HepG2 (cell line): ENCODE data around the gene FANCE. TPM values are rescaled to one million over a fixed set of nuclear protein-coding genes. Genes with fewer than 3 reads are reported as not detected.

Experiments
- AHR ChIP-seq: IDR thresholded peaks from 2 replicates; pipeline ENCODE4 v1.6.1; 2018; ENCODE audit warnings: missing genetic modification reagents, missing compliant biosample characterization
- DZIP1 ChIP-seq: sonication (generic); formaldehyde crosslinking; IDR thresholded peaks from 2 replicates; pipeline ENCODE4 v1.5.0; 2020; ENCODE audit warnings: mild to moderate bottlenecking, missing genetic modification reagents
- KMT2A ChIP-seq: sonication (generic); formaldehyde crosslinking; IDR thresholded peaks from 2 replicates; pipeline ENCODE4 v1.4.0; 2020; ENCODE audit warnings: missing genetic modification reagents
- NR0B2 ChIP-seq: sonication (generic); formaldehyde crosslinking; IDR thresholded peaks from 2 replicates; pipeline ENCODE4 v1.4.0; 2020; ENCODE audit warnings: mild to moderate bottlenecking, missing genetic modification reagents
- SRF ChIP-seq: IDR thresholded peaks from 2 replicates; pipeline ENCODE4 v1.6.1; 2011; ENCODE audit warnings: mild to moderate bottlenecking, low read depth, low read length, moderate library complexity
- TGIF2 ChIP-seq: IDR thresholded peaks from 2 replicates; pipeline ENCODE4 v1.6.1; 2016; ENCODE audit warnings: control low read depth, missing compliant biosample characterization
- THAP7 ChIP-seq: sonication (generic); formaldehyde crosslinking; IDR thresholded peaks from 2 replicates; pipeline ENCODE4 v1.8.1; 2023; ENCODE audit warnings: mild to moderate bottlenecking, missing genetic modification reagents
- TMF1 ChIP-seq: sonication (generic); formaldehyde crosslinking; IDR thresholded peaks from 2 replicates; pipeline ENCODE4 v1.8.1; 2022; ENCODE audit warnings: low read depth, missing genetic modification reagents
- ZBTB10 ChIP-seq: sonication (generic); formaldehyde crosslinking; IDR thresholded peaks from 2 replicates; pipeline ENCODE4 v1.4.0; 2020; ENCODE audit warnings: missing genetic modification reagents, borderline replicate concordance
- ZHX1 ChIP-seq: sonication (generic); formaldehyde crosslinking; IDR thresholded peaks from 2 replicates; pipeline ENCODE4 v1.8.1; 2022; ENCODE audit warnings: low read depth, mild to moderate bottlenecking, missing genetic modification reagents
- ZNF549 ChIP-seq: sonication (generic); formaldehyde crosslinking; IDR thresholded peaks from 2 replicates; pipeline ENCODE4 v1.5.0; 2020; ENCODE audit warnings: missing genetic modification reagents
- ZNF550 ChIP-seq: sonication (generic); formaldehyde crosslinking; IDR thresholded peaks from 2 replicates; pipeline ENCODE4 v1.4.0; 2020; ENCODE audit warnings: mild to moderate bottlenecking, missing genetic modification reagents, borderline replicate concordance
- ZNF660 ChIP-seq: sonication (generic); formaldehyde crosslinking; IDR thresholded peaks from 2 replicates; pipeline ENCODE4 v1.5.1; 2020; ENCODE audit warnings: mild to moderate bottlenecking, low read depth, missing genetic modification reagents, borderline replicate concordance
- ZNF674 ChIP-seq: sonication (generic); formaldehyde crosslinking; IDR thresholded peaks from 2 replicates; pipeline ENCODE4 v1.5.0; 2020; ENCODE audit warnings: low read depth, mild to moderate bottlenecking, missing genetic modification reagents
- polyA plus RNA-seq, 8 experiments: library from polyadenylated mRNA; depleted of rRNA in 3 of 8; stranded (reverse) in 7 of 8; unstranded in 1 of 8; fragments of >200 nt; fragmentation: Illumina TruSeq in 4 of 8; extraction: Trizol in 4 of 8; gene quantifications; 2 replicates each; pipeline versions ENCODE4 v1.2.1 to v1.2.3, GENCODE V29; 2011 to 2016; ENCODE audit warnings: low read depth in 4 of 8, missing spikeins in 1 of 8, mixed read lengths in 1 of 8; ENCODE audit not compliant: insufficient read depth in 1 of 8
- total RNA-seq, 5 experiments: library from RNA; depleted of rRNA; stranded (reverse); fragments of >200 nt; fragmentation: Illumina TruSeq; extraction: Trizol; gene quantifications; 2 replicates each; pipeline ENCODE4 v1.2.3, GENCODE V29; 2016; ENCODE audit warnings: low read depth in 1 of 5

The FANCE gene
- total and polyA plus RNA-seq, 2 of the 13 experiments (the other 11 are each of a cell fraction or from before 2014, with no cell fraction given): 7.1 to 11.2 TPM

- no peak; the same call in 1 of the 2 replicates for TF ChIP-seq ZBTB10 (CRISPR knock-in tag)
- TF ChIP-seq TGIF2: no peak
- TF ChIP-seq KMT2A (CRISPR knock-in tag): peak; percentile 30; the same call in 1 of the 2 replicates
- 0 out of 2 replicates have a peak, but pooled peaks have one; percentile 9 for TF ChIP-seq AHR (CRISPR knock-in tag)
- no peak; the same call in 1 of the 2 replicates for TF ChIP-seq THAP7 (CRISPR knock-in tag)
- no peak for TF ChIP-seq NR0B2 (CRISPR knock-in tag)
- no peak for TF ChIP-seq ZHX1 (CRISPR knock-in tag)
- no peak for TF ChIP-seq ZNF660 (CRISPR knock-in tag)
- no peak for TF ChIP-seq TMF1 (CRISPR knock-in tag)
- TF ChIP-seq ZNF549 (CRISPR knock-in tag): 0 out of 2 replicates have a peak, but pooled peaks have one; percentile 53
- no peak for TF ChIP-seq SRF
- TF ChIP-seq DZIP1: no peak
- no peak for TF ChIP-seq ZNF550
- TF ChIP-seq ZNF674 (CRISPR knock-in tag): 0 out of 2 replicates have a peak, but pooled peaks have one; percentile 11
Observed at GRCh38 chr6:35496036-35496840, 44.1 kb downstream of the FANCE start (continued).
